ENCODE data around the gene GET3. TPM values are rescaled to one million over a fixed set of nuclear protein-coding genes. Genes with fewer than 3 reads are reported as not detected.

The GET3 gene
- total and polyA plus RNA-seq, 2 of the 4 experiments (the other 2 are of a cell fraction), result 129 to 152 TPM

- H4K8ac ChIP-seq (ENCODE audit: low read depth in 2 of 2, low read length in 2 of 2), result no peak overlapping the region
- ChIA-PET CTCF (interaction anchor here (0.6 to 2.5 kb wide), 18 partner anchors 8 to 153 kb away, joined by 3 to 35 read pairs (median 4); partner anchors contain the start of genes JUNB and SYCE2), POLR2A (ENCODE audit: unreplicated experiment) (interaction anchor here (0.6 to 1.0 kb wide), 2 partner anchors 26 to 29 kb away, joined by 3 to 5 read pairs; no protein-coding TSS in a partner anchor)
- peaks cover 9% of the 10 kb centered on the region for H3K36me3 ChIP-seq (ENCODE audit: control insufficient read depth, insufficient read depth, low read length)
- DNase-seq (peak; percentile 73), ATAC-seq (ENCODE audit: low read depth) (peak; percentile 99)
- no peak overlapping the region for H2BK15ac ChIP-seq (ENCODE audit: low read depth, low read length)
- TF ChIP-seq CHD1 (IDR thresholded peaks at IDR 0.05; ENCODE audit: low read depth, low read length) (no peak), RAD21 (IDR thresholded peaks at IDR 0.05; ENCODE audit: low read length) (peak; percentile 87), RFX5 (IDR thresholded peaks at IDR 0.05; ENCODE audit: low read depth, low read length) (no peak), SMC3 (IDR thresholded peaks at IDR 0.05; ENCODE audit: low read depth, low read length) (peak; percentile 89)
- TF ChIP-seq, protein P1, sequence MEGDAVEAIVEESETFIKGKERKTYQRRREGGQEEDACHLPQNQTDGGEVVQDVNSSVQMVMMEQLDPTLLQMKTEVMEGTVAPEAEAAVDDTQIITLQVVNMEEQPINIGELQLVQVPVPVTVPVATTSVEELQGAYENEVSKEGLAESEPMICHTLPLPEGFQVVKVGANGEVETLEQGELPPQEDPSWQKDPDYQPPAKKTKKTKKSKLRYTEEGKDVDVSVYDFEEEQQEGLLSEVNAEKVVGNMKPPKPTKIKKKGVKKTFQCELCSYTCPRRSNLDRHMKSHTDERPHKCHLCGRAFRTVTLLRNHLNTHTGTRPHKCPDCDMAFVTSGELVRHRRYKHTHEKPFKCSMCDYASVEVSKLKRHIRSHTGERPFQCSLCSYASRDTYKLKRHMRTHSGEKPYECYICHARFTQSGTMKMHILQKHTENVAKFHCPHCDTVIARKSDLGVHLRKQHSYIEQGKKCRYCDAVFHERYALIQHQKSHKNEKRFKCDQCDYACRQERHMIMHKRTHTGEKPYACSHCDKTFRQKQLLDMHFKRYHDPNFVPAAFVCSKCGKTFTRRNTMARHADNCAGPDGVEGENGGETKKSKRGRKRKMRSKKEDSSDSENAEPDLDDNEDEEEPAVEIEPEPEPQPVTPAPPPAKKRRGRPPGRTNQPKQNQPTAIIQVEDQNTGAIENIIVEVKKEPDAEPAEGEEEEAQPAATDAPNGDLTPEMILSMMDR (conservative IDR thresholded peaks at IDR 0.05; ENCODE audit: low read depth, low read length), result peak; percentile 93
- no peak overlapping the region for H3K23ac ChIP-seq (ENCODE audit: low read depth, low read length)
- BruUV-seq (replicated peaks), result no TSS peak
- H2AK5ac ChIP-seq (ENCODE audit: low read depth, low read length), result no peak overlapping the region
- H3K4me1 ChIP-seq (ENCODE audit: control insufficient read depth, insufficient read depth, low read length), result no peaks in the 10 kb centered on the region
- no peak overlapping the region for H3K4ac ChIP-seq (ENCODE audit: low read depth, low read length)
- no peak overlapping the region for H4K91ac ChIP-seq (ENCODE audit: insufficient read depth, low read depth, low read length)
- H3K14ac ChIP-seq (replicated peaks; ENCODE audit: low read depth, low read length), result no peak overlapping the region
- in situ Hi-C loops (cut with MboI; ENCODE audit: low sequenced_read_pairs), result loop anchor here (5.0 kb wide), 1 partner anchor 36 kb away; the partner anchor contains the start of genes PRDX2 and THSD8
- no peak overlapping the region for H3K18ac ChIP-seq (ENCODE audit: low read depth, low read length)
- no peak overlapping the region for H2BK20ac ChIP-seq (ENCODE audit: low read depth, low read length)
- H2AK9ac ChIP-seq (replicated peaks; ENCODE audit: low read depth, low read length, poor library complexity), result no peak overlapping the region
- no peaks in the 10 kb centered on the region for H3K27me3 ChIP-seq (ENCODE audit: control insufficient read depth, insufficient read depth, low read length)
- peak overlapping the region; percentile 98 for H2AFZ ChIP-seq (replicated peaks; ENCODE audit: low read length, poor library complexity)
- no peak overlapping the region; the same call in 1 of the 2 replicates for H3K27ac ChIP-seq (ENCODE audit: insufficient read depth, low read length)
- H3K9me1 ChIP-seq (ENCODE audit: insufficient read depth, low read length), result no peaks in the 10 kb centered on the region
- H3K4me3 ChIP-seq (ENCODE audit: insufficient read depth, low read depth, low read length), result peak overlapping the region; percentile 84
- no peaks in the 10 kb centered on the region for H3K79me1 ChIP-seq (ENCODE audit: low read depth in 1 of 2, low read length in 2 of 2)
- H3K9me3 ChIP-seq (ENCODE audit: control insufficient read depth, insufficient read depth, low read length), result no peaks in the 10 kb centered on the region
- 0% methylated on average over 24 of the region's 30 CpGs; no CpG with 5 or more reads in 1 of the 2 experiments for WGBS, 2 experiments (ENCODE audit: extremely low coverage in 2 of 2, insufficient read length in 1 of 2)
- H3K56ac ChIP-seq (ENCODE audit: extremely low read depth, insufficient read depth, low read length), result no peak overlapping the region
- intact Hi-C loops (cut with micrococcal nuclease), result loop anchor here (1.0 to 2.0 kb wide), 2 partner anchors 30 to 81 kb away; no protein-coding TSS in a partner anchor
- H2BK120ac ChIP-seq (ENCODE audit: low read depth, low read length), result no peak overlapping the region
- dilution Hi-C loops (cut with HindIII; ENCODE audit: low sequenced_read_pairs, unreplicated experiment), result no loop called here
- H4K5ac ChIP-seq (ENCODE audit: low read depth, low read length), result no peak overlapping the region
- peak overlapping the region; percentile 98 for H3K4me2 ChIP-seq (ENCODE audit: low read depth, low read length)
- peaks cover 5% of the 10 kb centered on the region; the same call in 1 of the 2 replicates for H4K20me1 ChIP-seq (ENCODE audit: insufficient read depth, low read length)
- H3K9ac ChIP-seq (ENCODE audit: low read depth, low read length), result peak overlapping the region; percentile 55
- H2BK5ac ChIP-seq (ENCODE audit: low read depth, low read length, poor library complexity, severe bottlenecking), result no peak overlapping the region
Measured at GRCh38 chr19:12766051-12766521, 28.8 kb downstream of the GET3 start.
